ENCODE data around the gene MDM4.

Gene MDM4

GRCh38 chr1:204599596-204599995, 83.4 kb downstream of the MDM4 start:
- Histone ChIP-seq H4K8ac (ENCODE audit: low read depth, low read length) (no peak overlapping the region), H3K4me3 (ENCODE audit: low read length) (no peak overlapping the region), H3K23ac (ENCODE audit: low read length) (no peak overlapping the region), H2BK15ac (replicated peaks; ENCODE audit: low read depth) (no peak overlapping the region), H2AK5ac (ENCODE audit: low read length) (no peak overlapping the region), H3K18ac (ENCODE audit: low read length) (no peak overlapping the region), H3K27me3 (ENCODE audit: insufficient read depth, low read length, poor library complexity) (no peaks in the 10 kb centered on the region), H3K56ac (ENCODE audit: low read length) (no peak overlapping the region), H3K27ac (ENCODE audit: low read depth, low read length) (no peak overlapping the region), H3K36me3 (ENCODE audit: control insufficient read depth, insufficient read depth, low read length) (no peaks in the 10 kb centered on the region), H4K5ac (ENCODE audit: low read length) (no peak overlapping the region), H3K4ac (ENCODE audit: low read depth, low read length) (no peak overlapping the region), H3K4me2 (ENCODE audit: low read length) (no peak overlapping the region), H3K79me2 (ENCODE audit: control insufficient read depth, insufficient read depth, low read length) (no peaks in the 10 kb centered on the region), H3K9ac (ENCODE audit: low read length) (no peak overlapping the region), H2BK120ac (ENCODE audit: low read depth, low read length) (no peak overlapping the region), H3K79me1 (ENCODE audit: low read length) (no peaks in the 10 kb centered on the region), H2BK5ac (ENCODE audit: low read length) (no peak overlapping the region), H3K4me1 (ENCODE audit: control insufficient read depth, low read depth, low read length) (no peaks in the 10 kb centered on the region)
- no CpG with 5 or more reads among the region's 10 CpGs for WGBS (ENCODE audit: extremely low coverage, insufficient coverage, low lambda C conversion rate)
- DNase-seq = no peak

- no peak overlapping the region for H3K4ac ChIP-seq (ENCODE audit: low read depth, low read length)
Measured at GRCh38 chr1:204600203-204600602, 84.0 kb downstream of the MDM4 start.

GRCh38 chr1:204600968-204601367, 84.8 kb downstream of the MDM4 start:
- no peak for DNase-seq
- no peak overlapping the region for H3K27ac ChIP-seq (ENCODE audit: low read depth, low read length)
- H3K18ac ChIP-seq (ENCODE audit: low read length) = no peak overlapping the region
- no peak overlapping the region for H2BK5ac ChIP-seq (ENCODE audit: low read length)
- no peak overlapping the region for H3K4me3 ChIP-seq (ENCODE audit: low read length)
- H3K27me3 ChIP-seq (ENCODE audit: insufficient read depth, low read length, poor library complexity) = no peaks in the 10 kb centered on the region
- no peak overlapping the region for H2BK120ac ChIP-seq (ENCODE audit: low read depth, low read length)
- no peaks in the 10 kb centered on the region for H3K79me1 ChIP-seq (ENCODE audit: low read length)
- H3K4me1 ChIP-seq (ENCODE audit: control insufficient read depth, low read depth, low read length) = no peaks in the 10 kb centered on the region
- H3K9ac ChIP-seq (ENCODE audit: low read length) = no peak overlapping the region
- H3K36me3 ChIP-seq (ENCODE audit: control insufficient read depth, insufficient read depth, low read length) = no peaks in the 10 kb centered on the region
- no peaks in the 10 kb centered on the region for H3K79me2 ChIP-seq (ENCODE audit: control insufficient read depth, insufficient read depth, low read length)
- H3K23ac ChIP-seq (ENCODE audit: low read length) = no peak overlapping the region
- H2BK15ac ChIP-seq (replicated peaks; ENCODE audit: low read depth) = no peak overlapping the region
- no peak overlapping the region for H4K5ac ChIP-seq (ENCODE audit: low read length)
- no peak overlapping the region for H3K4me2 ChIP-seq (ENCODE audit: low read length)
- WGBS (ENCODE audit: extremely low coverage, insufficient coverage, low lambda C conversion rate) = no CpG with 5 or more reads among the region's 4 CpGs
- H3K56ac ChIP-seq (ENCODE audit: low read length) = no peak overlapping the region
- no peak overlapping the region for H3K4ac ChIP-seq (ENCODE audit: low read depth, low read length)
- no peak overlapping the region for H2AK5ac ChIP-seq (ENCODE audit: low read length)
- no peak overlapping the region for H4K8ac ChIP-seq (ENCODE audit: low read depth, low read length)

More at GRCh38 chr1:204600203-204600602, 84.0 kb downstream of the MDM4 start:
- no peaks in the 10 kb centered on the region for H3K79me2 ChIP-seq (ENCODE audit: control insufficient read depth, insufficient read depth, low read length)
- H3K36me3 ChIP-seq (ENCODE audit: control insufficient read depth, insufficient read depth, low read length) = no peaks in the 10 kb centered on the region
- no peak overlapping the region for H2BK5ac ChIP-seq (ENCODE audit: low read length)
- no peaks in the 10 kb centered on the region for H3K27me3 ChIP-seq (ENCODE audit: insufficient read depth, low read length, poor library complexity)
- H3K18ac ChIP-seq (ENCODE audit: low read length) = no peak overlapping the region
- no peak overlapping the region for H3K4me2 ChIP-seq (ENCODE audit: low read length)
- no peaks in the 10 kb centered on the region for H3K4me1 ChIP-seq (ENCODE audit: control insufficient read depth, low read depth, low read length)
- H3K9ac ChIP-seq (ENCODE audit: low read length) = no peak overlapping the region
- no peaks in the 10 kb centered on the region for H3K79me1 ChIP-seq (ENCODE audit: low read length)
- no peak overlapping the region for H2BK15ac ChIP-seq (replicated peaks; ENCODE audit: low read depth)
- H3K4me3 ChIP-seq (ENCODE audit: low read length) = no peak overlapping the region
- no peak overlapping the region for H2BK120ac ChIP-seq (ENCODE audit: low read depth, low read length)
- no peak overlapping the region for H4K8ac ChIP-seq (ENCODE audit: low read depth, low read length)
- no peak overlapping the region for H4K5ac ChIP-seq (ENCODE audit: low read length)
- no peak overlapping the region for H3K56ac ChIP-seq (ENCODE audit: low read length)
- H3K27ac ChIP-seq (ENCODE audit: low read depth, low read length) = no peak overlapping the region
- peak overlapping the region; percentile 34 for H3K23ac ChIP-seq (ENCODE audit: low read length)
- whole genome bisulfite sequencing (ENCODE audit: extremely low coverage, insufficient coverage, low lambda C conversion rate) = no CpG with 5 or more reads among the region's 5 CpGs
- no peak overlapping the region for H2AK5ac ChIP-seq (ENCODE audit: low read length)
- DNase-seq = no peak

GRCh38 chr1:204602111-204602579, 85.9 kb downstream of the MDM4 start:
- Histone ChIP-seq H3K79me1 (ENCODE audit: low read length) (no peaks in the 10 kb centered on the region), H3K18ac (ENCODE audit: low read length) (no peak overlapping the region), H4K5ac (ENCODE audit: low read length) (no peak overlapping the region), H2AK5ac (ENCODE audit: low read length) (no peak overlapping the region), H3K9ac (ENCODE audit: low read length) (no peak overlapping the region), H2BK120ac (ENCODE audit: low read depth, low read length) (no peak overlapping the region), H3K56ac (ENCODE audit: low read length) (no peak overlapping the region), H3K4me2 (ENCODE audit: low read length) (no peak overlapping the region), H3K79me2 (ENCODE audit: control insufficient read depth, insufficient read depth, low read length) (no peaks in the 10 kb centered on the region), H3K27ac (ENCODE audit: low read depth, low read length) (no peak overlapping the region), H2BK15ac (replicated peaks; ENCODE audit: low read depth) (no peak overlapping the region), H2BK5ac (ENCODE audit: low read length) (no peak overlapping the region), H3K23ac (ENCODE audit: low read length) (no peak overlapping the region), H3K27me3 (ENCODE audit: insufficient read depth, low read length, poor library complexity) (no peaks in the 10 kb centered on the region), H3K4me3 (ENCODE audit: low read length) (no peak overlapping the region), H4K8ac (ENCODE audit: low read depth, low read length) (no peak overlapping the region), H3K4ac (ENCODE audit: low read depth, low read length) (no peak overlapping the region), H3K4me1 (ENCODE audit: control insufficient read depth, low read depth, low read length) (no peaks in the 10 kb centered on the region), H3K36me3 (ENCODE audit: control insufficient read depth, insufficient read depth, low read length) (no peaks in the 10 kb centered on the region)
- DNase-seq = no peak
- no CpG with 5 or more reads among the region's 6 CpGs for WGBS (ENCODE audit: extremely low coverage, insufficient coverage, low lambda C conversion rate)

GRCh38 chr1:204602871-204603542, 86.8 kb downstream of the MDM4 start:
- Histone ChIP-seq H3K9ac (ENCODE audit: low read length) (no peak overlapping the region), H2BK120ac (ENCODE audit: low read depth, low read length) (no peak overlapping the region), H3K4me1 (ENCODE audit: control insufficient read depth, low read depth, low read length) (no peaks in the 10 kb centered on the region), H3K4me3 (ENCODE audit: low read length) (no peak overlapping the region), H3K79me1 (ENCODE audit: low read length) (no peaks in the 10 kb centered on the region), H3K4me2 (ENCODE audit: low read length) (no peak overlapping the region), H3K36me3 (ENCODE audit: control insufficient read depth, insufficient read depth, low read length) (no peaks in the 10 kb centered on the region), H3K23ac (ENCODE audit: low read length) (no peak overlapping the region), H2BK5ac (ENCODE audit: low read length) (no peak overlapping the region), H2BK15ac (replicated peaks; ENCODE audit: low read depth) (no peak overlapping the region), H4K5ac (ENCODE audit: low read length) (no peak overlapping the region), H3K27me3 (ENCODE audit: insufficient read depth, low read length, poor library complexity) (no peaks in the 10 kb centered on the region), H2AK5ac (ENCODE audit: low read length) (no peak overlapping the region), H3K56ac (ENCODE audit: low read length) (no peak overlapping the region), H3K18ac (ENCODE audit: low read length) (no peak overlapping the region), H3K27ac (ENCODE audit: low read depth, low read length) (no peak overlapping the region), H3K79me2 (ENCODE audit: control insufficient read depth, insufficient read depth, low read length) (no peaks in the 10 kb centered on the region), H4K8ac (ENCODE audit: low read depth, low read length) (no peak overlapping the region), H3K4ac (ENCODE audit: low read depth, low read length) (no peak overlapping the region)
- WGBS (ENCODE audit: extremely low coverage, insufficient coverage, low lambda C conversion rate) = no CpG with 5 or more reads among the region's 6 CpGs
- DNase-seq = no peak

GRCh38 chr1:204605791-204606190, 89.6 kb downstream of the MDM4 start:
- H3K4me2 ChIP-seq (ENCODE audit: low read length) = no peak overlapping the region
- H3K36me3 ChIP-seq (ENCODE audit: control insufficient read depth, insufficient read depth, low read length) = no peaks in the 10 kb centered on the region
- H3K23ac ChIP-seq (ENCODE audit: low read length) = no peak overlapping the region
- H3K56ac ChIP-seq (ENCODE audit: low read length) = no peak overlapping the region
- no peaks in the 10 kb centered on the region for H3K27me3 ChIP-seq (ENCODE audit: insufficient read depth, low read length, poor library complexity)
- H4K8ac ChIP-seq (ENCODE audit: low read depth, low read length) = no peak overlapping the region
- H3K18ac ChIP-seq (ENCODE audit: low read length) = no peak overlapping the region
- no peak overlapping the region for H3K27ac ChIP-seq (ENCODE audit: low read depth, low read length)
- no peak overlapping the region for H2BK15ac ChIP-seq (replicated peaks; ENCODE audit: low read depth)
- H3K9ac ChIP-seq (ENCODE audit: low read length) = no peak overlapping the region
- WGBS (ENCODE audit: extremely low coverage, insufficient coverage, low lambda C conversion rate) = no CpG with 5 or more reads among the region's 7 CpGs
- no peak overlapping the region for H3K4me3 ChIP-seq (ENCODE audit: low read length)
- H3K4ac ChIP-seq (ENCODE audit: low read depth, low read length) = no peak overlapping the region
- no peaks in the 10 kb centered on the region for H3K79me2 ChIP-seq (ENCODE audit: control insufficient read depth, insufficient read depth, low read length)
- H2AK5ac ChIP-seq (ENCODE audit: low read length) = no peak overlapping the region
- no peaks in the 10 kb centered on the region for H3K4me1 ChIP-seq (ENCODE audit: control insufficient read depth, low read depth, low read length)
- no peak for DNase-seq
- no peaks in the 10 kb centered on the region for H3K79me1 ChIP-seq (ENCODE audit: low read length)
- H2BK5ac ChIP-seq (ENCODE audit: low read length) = no peak overlapping the region
- no peak overlapping the region for H4K5ac ChIP-seq (ENCODE audit: low read length)
- no peak overlapping the region for H2BK120ac ChIP-seq (ENCODE audit: low read depth, low read length)
